Left kidney (tissue), 2 donors: ENCODE measurements around the gene SRRM4. TPM values are rescaled to one million over a fixed set of nuclear protein-coding genes. Genes with fewer than 3 reads are reported as not detected.
"Not testable (repeated sequence)": the region's sequence is repeated elsewhere in the genome, so short reads cannot be mapped to it uniquely, and the experiment has no call there.

ENCODE experiments used
- DNase-seq: peaks from one replicate; pipeline ENCODE4 v3.0.0-alpha.2; 2013
- polyA plus RNA-seq: library from polyadenylated mRNA; unstranded; fragments of 120-200 nt; gene quantifications from one replicate; pipeline ENCODE4 v1.2.1, GENCODE V29; 2013; ENCODE audit not compliant: insufficient read length

Gene SRRM4
- polyA plus RNA-seq, 1 donor: 0.02 TPM

GRCh38 chr12:119008691-119009221, 27.4 kb downstream of the SRRM4 start:
- DNase-seq: no peak

GRCh38 chr12:119011231-119011630, 29.9 kb downstream of the SRRM4 start:
- DNase-seq: no peak

GRCh38 chr12:119012179-119012578, 30.8 kb downstream of the SRRM4 start:
- no peak for DNase-seq

- DNase-seq: no peak
These were observed 31.7 kb downstream of the SRRM4 start for GRCh38 chr12:119013023-119013422.

GRCh38 chr12:119014368-119014767, 33.0 kb downstream of the SRRM4 start:
- no peak for DNase-seq

- no peak for DNase-seq
These were observed 35.4 kb downstream of the SRRM4 start for GRCh38 chr12:119016715-119017114.

- DNase-seq: no peak
These were observed 37.8 kb downstream of the SRRM4 start for GRCh38 chr12:119019166-119019565.

- DNase-seq: no peak
These were observed 39.3 kb downstream of the SRRM4 start for GRCh38 chr12:119020406-119021360.

GRCh38 chr12:119024356-119024755, 43.0 kb downstream of the SRRM4 start:
- DNase-seq: no peak

GRCh38 chr12:119025786-119026185, 44.4 kb downstream of the SRRM4 start:
- no peak for DNase-seq

- not testable (repeated sequence) for DNase-seq
These were observed 52.0 kb downstream of the SRRM4 start for GRCh38 chr12:119033332-119033731.

GRCh38 chr12:119036878-119037825, 55.8 kb downstream of the SRRM4 start:
- peak; percentile 5 for DNase-seq

GRCh38 chr12:119044094-119044493, 62.8 kb downstream of the SRRM4 start:
- no peak for DNase-seq

- no peak for DNase-seq
These were observed 66.3 kb downstream of the SRRM4 start for GRCh38 chr12:119047641-119048040.

- DNase-seq: no peak
These were observed 69.3 kb downstream of the SRRM4 start for GRCh38 chr12:119050663-119051062.

- no peak for DNase-seq
These were observed 70.1 kb downstream of the SRRM4 start for GRCh38 chr12:119051474-119051873.

GRCh38 chr12:119052001-119052400, 70.7 kb downstream of the SRRM4 start:
- no peak for DNase-seq

- DNase-seq: no peak
These were observed 74.6 kb downstream of the SRRM4 start for GRCh38 chr12:119055977-119056376.

GRCh38 chr12:119060847-119061796, 79.8 kb downstream of the SRRM4 start:
- DNase-seq: peak; percentile 75

- no peak for DNase-seq
These were observed 87.0 kb downstream of the SRRM4 start for GRCh38 chr12:119068129-119068856.
